GM10266 (cell line): Measurements from ENCODE around the gene CYLD.

Experiments used
- DNase-seq: peaks from one replicate; pipeline ENCODE4 v3.0.0; 2012; ENCODE audit errors: extremely low spot score
- TF ChIP-seq, protein P1 (sequence below): IDR thresholded peaks from 2 replicates; pipeline ENCODE4 v1.5.1; 2012; ENCODE audit warnings: mild to moderate bottlenecking, low read depth; ENCODE audit not compliant: control insufficient read depth, insufficient read depth; ENCODE audit errors: missing control alignments

CYLD gene

DNA sequence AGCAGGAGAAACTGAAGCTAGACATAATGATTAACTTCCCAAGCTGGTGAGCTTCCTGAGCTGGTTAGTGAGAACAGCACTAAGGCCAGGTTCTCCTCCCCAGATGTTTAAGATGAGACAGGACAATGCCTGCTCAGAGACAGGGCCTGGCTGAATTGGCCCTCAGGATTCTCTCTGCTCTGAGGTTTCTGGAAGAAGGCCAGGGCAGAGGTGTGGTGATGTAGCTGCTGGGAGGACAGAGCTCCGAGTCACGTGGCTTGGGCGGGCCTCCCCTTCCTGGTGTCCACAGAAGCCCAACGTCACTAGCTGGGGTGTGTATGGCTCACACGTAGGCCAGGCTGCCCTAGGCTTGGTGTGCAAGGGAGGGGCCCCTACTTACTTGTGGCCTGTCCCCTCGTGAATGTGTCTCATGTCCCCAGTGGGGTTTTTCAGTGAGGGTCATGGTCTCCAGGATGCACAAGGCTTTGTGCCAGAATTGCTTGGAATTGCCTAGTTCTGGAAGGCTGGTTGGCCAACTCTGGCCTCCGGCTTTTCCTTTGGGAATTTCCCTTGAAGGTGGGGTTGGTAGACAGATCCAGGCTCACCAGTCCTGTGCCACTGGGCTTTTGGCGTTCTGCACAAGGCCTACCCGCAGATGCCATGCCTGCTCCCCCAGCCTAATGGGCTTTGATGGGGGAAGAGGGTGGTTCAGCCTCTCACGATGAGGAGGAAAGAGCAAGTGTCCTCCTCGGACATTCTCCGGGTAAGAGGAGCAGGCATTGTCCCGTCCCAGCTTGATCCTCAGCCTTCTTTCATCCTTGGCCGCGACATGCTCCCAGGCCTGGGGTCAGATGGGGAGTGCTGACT, 45.1 kb upstream of the CYLD start:
- TF ChIP-seq, protein P1, sequence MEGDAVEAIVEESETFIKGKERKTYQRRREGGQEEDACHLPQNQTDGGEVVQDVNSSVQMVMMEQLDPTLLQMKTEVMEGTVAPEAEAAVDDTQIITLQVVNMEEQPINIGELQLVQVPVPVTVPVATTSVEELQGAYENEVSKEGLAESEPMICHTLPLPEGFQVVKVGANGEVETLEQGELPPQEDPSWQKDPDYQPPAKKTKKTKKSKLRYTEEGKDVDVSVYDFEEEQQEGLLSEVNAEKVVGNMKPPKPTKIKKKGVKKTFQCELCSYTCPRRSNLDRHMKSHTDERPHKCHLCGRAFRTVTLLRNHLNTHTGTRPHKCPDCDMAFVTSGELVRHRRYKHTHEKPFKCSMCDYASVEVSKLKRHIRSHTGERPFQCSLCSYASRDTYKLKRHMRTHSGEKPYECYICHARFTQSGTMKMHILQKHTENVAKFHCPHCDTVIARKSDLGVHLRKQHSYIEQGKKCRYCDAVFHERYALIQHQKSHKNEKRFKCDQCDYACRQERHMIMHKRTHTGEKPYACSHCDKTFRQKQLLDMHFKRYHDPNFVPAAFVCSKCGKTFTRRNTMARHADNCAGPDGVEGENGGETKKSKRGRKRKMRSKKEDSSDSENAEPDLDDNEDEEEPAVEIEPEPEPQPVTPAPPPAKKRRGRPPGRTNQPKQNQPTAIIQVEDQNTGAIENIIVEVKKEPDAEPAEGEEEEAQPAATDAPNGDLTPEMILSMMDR = no peak

DNA sequence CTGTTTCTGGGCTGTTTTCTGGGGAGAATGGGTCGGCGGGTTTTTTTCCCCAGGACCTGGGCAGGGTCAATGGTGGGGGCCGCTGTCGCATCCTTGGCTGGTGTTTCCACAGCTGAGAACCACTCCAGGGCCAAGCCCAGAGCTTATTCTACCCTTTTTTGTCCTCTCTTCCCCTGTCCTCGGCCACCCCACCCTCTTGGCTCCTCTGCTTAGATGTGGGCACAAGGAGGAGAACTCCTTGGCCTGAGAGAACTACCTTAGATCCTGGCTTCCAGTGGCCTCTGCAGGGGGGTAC, 44.5 kb upstream of the CYLD start:
- TF ChIP-seq, protein P1 = no peak
- no peak for DNase-seq

More for the DNA sequence above, 45.1 kb upstream of the CYLD start:
- peak; percentile 92 for DNase-seq

DNA sequence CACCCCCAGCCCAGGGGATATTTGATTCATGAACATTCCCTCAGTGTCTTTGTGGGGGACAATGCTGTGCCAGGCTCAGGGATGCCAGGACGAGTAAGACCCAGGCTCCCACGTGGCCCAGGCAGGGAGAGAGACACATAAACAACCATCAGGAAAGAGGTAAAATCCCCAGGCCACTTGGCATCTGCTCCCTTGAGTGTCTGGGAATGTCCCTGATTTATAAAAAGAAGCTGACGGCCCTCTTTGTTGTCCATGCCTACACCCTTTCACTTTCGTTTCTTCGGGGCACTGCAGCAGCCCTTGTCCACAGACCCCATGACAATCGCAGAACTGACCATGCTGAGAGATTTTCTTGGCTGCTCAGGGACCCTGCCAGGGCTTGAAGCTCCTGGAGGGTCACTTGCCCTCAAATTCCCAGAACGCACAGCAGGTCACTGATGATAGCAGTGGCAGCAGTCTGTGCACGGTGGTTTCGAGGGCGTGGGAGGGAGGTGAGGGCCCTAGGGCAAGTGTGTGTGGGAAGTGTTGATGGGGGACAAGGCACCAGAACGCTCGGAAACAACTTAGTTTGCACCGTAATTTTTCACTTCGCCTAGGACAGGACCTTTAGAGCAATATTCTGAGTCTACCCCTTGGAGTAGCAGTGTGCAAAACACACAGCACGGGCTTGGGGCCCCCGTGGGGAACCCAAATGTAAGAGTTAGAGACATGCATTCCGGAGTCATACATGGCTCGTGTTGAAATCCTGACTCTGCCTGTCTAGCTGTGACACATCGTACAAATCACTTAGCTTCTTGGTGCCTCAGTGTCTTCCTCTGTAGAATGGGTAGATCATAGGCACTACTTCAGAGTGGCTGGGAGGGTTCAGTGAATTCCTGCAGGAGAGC, 43.8 kb upstream of the CYLD start:
- TF ChIP-seq, protein P1 = no peak
- peak; percentile 80 for DNase-seq

DNA sequence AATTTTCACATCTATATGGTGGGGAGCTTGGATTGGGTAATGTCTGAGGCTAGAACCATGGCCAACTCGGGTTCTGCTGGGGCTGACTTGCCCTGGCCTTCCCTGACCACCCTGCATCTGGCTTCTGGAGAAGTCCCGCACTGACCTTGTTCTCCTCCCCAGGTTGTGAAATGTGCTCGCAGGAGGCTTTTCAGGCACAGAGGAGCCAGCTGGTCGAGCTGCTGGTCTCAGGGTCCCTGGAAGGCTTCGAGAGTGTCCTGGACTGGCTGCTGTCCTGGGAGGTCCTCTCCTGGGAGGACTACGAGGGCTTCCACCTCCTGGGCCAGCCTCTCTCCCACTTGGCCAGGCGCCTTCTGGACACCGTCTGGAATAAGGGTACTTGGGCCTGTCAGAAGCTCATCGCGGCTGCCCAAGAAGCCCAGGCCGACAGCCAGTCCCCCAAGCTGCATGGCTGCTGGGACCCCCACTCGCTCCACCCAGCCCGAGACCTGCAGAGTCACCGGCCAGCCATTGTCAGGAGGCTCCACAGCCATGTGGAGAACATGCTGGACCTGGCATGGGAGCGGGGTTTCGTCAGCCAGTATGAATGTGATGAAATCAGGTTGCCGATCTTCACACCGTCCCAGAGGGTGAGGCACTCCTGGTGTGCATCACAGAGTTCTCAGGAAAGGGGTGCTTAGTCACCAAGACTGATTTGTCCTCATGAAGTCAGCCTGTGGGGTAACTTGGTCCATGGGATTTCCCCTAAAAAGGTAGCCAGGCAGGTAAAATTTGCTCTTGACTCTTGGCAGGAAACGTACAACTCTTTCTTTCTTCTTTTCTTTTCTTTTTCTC, 42.3 kb upstream of the CYLD start:
- DNase-seq = no peak

DNA sequence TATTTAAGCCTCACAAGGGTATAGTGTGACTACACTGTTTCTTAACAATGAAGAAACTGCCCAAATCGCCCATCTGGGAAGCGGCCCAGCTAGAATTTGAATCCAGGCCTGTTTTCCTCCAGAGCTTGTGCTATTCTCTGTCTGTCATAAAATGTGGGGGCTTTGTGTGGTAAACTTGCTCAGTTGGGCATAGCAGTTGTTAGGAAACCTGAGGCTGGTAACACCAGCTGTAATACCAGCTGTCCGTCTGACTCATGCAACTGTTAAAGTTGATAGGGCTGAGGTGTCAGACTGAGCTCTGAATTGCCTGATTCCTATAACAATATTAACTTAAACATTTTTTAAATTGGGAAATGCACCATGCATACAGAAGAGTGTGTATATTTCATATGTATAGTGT, 39.2 kb upstream of the CYLD start:
- TF ChIP-seq, protein P1 = no peak
- DNase-seq = no peak

More for the DNA sequence above, 42.3 kb upstream of the CYLD start:
- TF ChIP-seq, protein P1 = no peak

DNA sequence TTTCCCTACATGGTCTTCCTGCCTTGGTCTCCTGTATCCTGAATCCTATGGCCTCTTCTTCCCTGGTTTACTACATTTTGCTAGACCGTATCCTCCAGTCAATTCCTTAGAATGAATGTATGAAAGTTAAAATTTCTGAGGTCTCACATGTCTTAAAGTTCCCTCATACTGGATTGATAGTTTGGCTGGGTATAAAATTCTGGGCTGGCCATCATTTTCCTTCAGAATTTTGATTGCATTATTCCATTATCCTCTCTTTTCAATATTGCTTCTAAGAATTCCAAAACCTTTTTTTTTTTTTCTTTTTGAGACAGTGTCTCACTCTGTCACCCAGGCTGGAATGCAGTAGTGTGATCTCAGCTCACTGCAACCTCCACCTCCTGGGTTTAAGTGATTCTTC, 37.6 kb upstream of the CYLD start:
- DNase-seq = no peak
- TF ChIP-seq, protein P1 = no peak
